HEK293T (cell line): ENCODE measurements around the gene PWWP2A.

Experiments used
- ARNT ChIP-seq: fragments of 450-650 bp; IDR thresholded peaks from 2 replicates; pipeline ENCODE4 v1.6.1; 2017; ENCODE audit warnings: mild to moderate bottlenecking
- BHLHE40 ChIP-seq: fragments of 450-650 bp; IDR thresholded peaks from 2 replicates; pipeline ENCODE4 v1.6.1; 2016; ENCODE audit warnings: mild to moderate bottlenecking, moderate library complexity, borderline replicate concordance
- CTBP1 ChIP-seq: fragments of 450-650 bp; IDR thresholded peaks from 2 replicates; pipeline ENCODE4 v1.6.1; 2016; ENCODE audit warnings: borderline replicate concordance
- ELF4 ChIP-seq: fragments of 450-650 bp; IDR thresholded peaks from 2 replicates; pipeline ENCODE4 v1.6.1; 2017; ENCODE audit warnings: antibody characterized with exemption
- FOXA1 ChIP-seq: fragments of 450-650 bp; IDR thresholded peaks from 2 replicates; pipeline ENCODE4 v1.6.1; 2016; ENCODE audit warnings: mild to moderate bottlenecking
- FOXM1 ChIP-seq: fragments of 450-650 bp; IDR thresholded peaks from 2 replicates; pipeline ENCODE4 v1.6.1; 2017; ENCODE audit warnings: mild to moderate bottlenecking, borderline replicate concordance
- NFRKB ChIP-seq: fragments of 450-650 bp; IDR thresholded peaks from 2 replicates; pipeline ENCODE4 v1.6.1; 2016; ENCODE audit warnings: mild to moderate bottlenecking, moderate library complexity
- SP1 ChIP-seq: fragments of 450-650 bp; IDR thresholded peaks from 2 replicates; pipeline ENCODE4 v1.6.1; 2017
- SUZ12 ChIP-seq: fragments of 450-650 bp; IDR thresholded peaks from 2 replicates; pipeline ENCODE4 v1.6.1; 2016; ENCODE audit warnings: mild to moderate bottlenecking
- TARDBP ChIP-seq: fragments of 450-650 bp; IDR thresholded peaks from 2 replicates; pipeline ENCODE4 v1.6.1; 2016

DNA sequence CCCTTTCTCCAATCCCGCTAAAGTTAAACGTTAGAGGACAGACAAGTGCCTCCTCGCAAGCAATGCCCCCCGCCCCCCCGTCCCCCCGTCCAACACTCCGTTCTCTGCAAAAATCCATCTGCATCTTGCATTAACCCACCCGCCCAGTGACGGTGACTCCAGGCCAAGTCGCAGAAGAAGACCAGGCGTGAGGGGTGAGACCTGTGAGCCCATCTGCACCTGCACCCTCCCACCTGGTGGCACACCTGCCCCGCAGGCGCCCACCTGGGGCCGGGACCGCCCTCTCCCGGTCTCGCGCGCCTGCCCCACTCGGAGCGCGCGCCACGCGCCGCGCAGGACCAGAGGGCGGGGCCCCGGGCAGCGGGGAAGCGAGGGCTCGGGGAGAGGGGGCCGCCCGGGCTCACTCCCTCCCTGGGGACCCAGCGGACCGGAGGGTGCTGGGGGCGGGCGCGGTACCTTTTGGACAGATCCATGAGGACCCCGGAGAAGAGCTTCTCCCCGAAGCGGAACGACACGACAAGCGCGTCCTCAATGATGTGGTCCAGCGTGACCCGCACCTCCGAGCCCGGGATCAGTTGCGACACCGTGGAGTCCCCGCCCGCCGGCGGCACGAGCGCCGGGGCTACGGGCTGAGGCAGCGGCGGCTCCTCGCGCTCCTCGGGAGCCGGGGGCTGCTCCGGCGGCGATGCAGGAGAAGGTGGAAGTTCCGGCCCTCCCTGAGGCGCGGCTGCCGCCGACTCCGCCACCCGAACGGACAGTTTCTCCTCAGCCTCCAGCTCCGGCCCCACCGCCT, 705 bp downstream of the PWWP2A start:
- TF ChIP-seq CTBP1 = no peak
- no peak for TF ChIP-seq SUZ12
- TF ChIP-seq SP1 = no peak
- TF ChIP-seq FOXM1 = no peak
- TF ChIP-seq NFRKB = no peak
- no peak for TF ChIP-seq BHLHE40
- TF ChIP-seq ELF4 = no peak
- TF ChIP-seq FOXA1 = no peak
- no peak for TF ChIP-seq ARNT
- no peak for TF ChIP-seq TARDBP
